HG03432 (cell line): ENCODE data around the gene PLPP6.
A peak's percentile ranks its signal among the peaks of the same experiment; 100 is the strongest.

Source experiments
- ATAC-seq: cut with Tn5 transposase; IDR thresholded peaks from one replicate; pipeline ENCODE4 v1.9.1; 2021; ENCODE audit warnings: mild to moderate bottlenecking, moderate library complexity; ENCODE audit not compliant: unreplicated experiment

Gene PLPP6

DNA sequence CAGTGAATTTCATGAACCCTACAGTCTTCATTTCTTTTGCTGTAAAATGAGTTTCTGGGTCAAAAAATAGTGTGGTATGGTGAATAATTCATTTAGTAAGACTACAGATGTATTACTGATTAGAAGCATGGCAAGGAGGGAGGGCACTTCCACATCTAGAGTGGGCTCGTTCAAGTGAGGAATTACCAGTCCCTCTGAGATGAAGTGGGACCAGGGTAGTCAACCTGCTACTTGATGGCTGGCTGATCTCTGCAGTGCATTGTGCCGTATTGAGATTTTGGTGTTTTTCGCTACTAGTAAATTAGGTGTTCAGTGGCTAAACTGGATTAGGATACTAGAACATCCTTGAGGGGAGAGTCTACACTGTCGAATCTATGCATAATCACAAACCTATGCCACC lies 28.1 kb downstream of the PLPP6 start:
- peak; percentile 68 for ATAC-seq

DNA sequence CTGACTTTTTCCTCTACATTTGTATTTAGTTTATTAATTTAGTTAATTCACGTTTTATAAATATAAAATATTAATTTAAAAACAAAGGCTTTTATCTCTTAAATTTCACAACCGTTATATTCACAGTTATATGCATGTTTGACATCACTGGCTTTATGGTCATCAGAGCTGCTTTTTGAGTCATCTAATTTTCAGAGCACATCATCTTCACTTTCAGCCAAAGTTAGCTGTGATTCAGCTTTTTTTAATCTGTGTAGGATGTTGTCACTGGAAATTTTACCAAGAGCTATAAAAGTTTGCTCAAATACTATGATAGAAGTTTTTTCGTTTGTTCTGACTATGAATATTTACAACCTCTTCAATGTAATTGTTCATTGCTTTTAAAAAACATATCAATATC lies 29.7 kb downstream of the PLPP6 start:
- no peak for ATAC-seq

DNA sequence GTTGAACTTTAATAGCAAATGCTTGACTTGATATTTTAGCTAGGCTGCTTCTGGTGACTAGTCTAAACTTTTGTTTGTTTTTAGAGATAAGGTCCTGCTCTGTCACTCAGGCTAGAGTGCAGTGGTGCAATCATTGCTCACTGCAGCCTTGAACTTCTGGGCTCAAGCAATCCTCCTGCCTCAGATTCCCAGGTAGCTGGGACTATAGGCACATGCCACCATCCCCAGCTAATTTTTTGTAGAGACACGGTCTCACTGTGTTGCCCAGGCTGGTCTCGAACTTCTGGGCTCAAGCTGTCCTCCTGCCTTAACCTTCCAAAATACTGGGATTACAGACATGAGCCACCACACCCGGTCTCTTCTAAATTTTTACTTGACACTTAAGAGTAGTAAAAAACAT lies 38.0 kb downstream of the PLPP6 start:
- ATAC-seq: no peak

DNA sequence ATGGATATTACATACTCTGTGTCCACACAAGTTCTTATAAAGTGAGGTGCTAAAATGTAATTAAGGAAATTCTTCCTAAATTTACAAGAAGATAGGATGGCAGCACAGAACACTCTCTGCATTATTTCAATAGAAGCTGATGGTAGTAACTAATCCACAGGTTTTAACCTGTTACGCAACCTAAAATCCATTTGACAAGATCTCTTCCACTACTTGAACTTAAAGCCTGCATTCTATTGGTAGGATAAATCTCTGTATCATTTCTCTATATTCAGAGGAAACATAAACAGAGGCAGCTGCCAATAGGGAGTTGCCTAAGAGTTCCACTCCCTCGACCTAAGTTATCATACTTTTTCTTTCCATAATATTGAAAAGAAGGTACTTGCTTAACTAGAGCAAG lies 38.8 kb downstream of the PLPP6 start:
- no peak for ATAC-seq

DNA sequence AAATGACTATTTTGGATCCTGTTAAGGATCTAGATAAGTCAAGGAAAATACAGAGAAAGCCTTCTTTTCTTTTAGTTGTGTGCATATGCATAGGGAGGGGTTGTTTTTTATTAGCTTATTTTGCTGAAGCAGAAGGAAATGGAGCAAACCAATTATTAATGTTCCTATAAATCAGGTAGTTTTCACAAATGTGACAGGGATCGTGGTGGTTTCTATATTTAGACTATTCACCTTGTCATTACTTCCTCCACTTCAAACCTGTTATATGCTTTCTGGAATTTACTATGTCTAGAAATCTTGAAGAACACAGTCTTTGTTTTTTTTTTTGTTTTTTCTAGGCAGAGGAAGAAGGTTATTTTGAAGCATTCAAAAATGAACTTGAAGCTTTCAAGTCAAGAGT lies 39.4 kb downstream of the PLPP6 start:
- no peak for ATAC-seq

DNA sequence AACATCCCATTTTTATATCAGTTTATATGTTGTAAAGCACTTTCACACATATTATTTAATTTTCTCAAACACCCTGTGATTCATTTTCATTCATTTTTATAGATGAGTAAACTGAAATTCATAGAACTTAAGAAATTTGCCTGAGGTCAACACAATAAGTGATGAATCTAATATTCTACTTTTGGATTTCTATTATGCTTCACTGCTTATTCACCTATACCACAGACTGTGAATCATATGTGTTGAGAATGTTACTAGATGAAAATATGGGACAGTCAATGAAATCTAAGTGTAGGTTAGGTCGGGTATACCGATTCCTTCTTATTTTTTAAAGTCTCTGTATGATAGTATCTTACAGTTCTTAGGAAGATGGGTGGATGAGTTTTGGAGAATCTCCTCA lies 42.0 kb downstream of the PLPP6 start:
- ATAC-seq: no peak

DNA sequence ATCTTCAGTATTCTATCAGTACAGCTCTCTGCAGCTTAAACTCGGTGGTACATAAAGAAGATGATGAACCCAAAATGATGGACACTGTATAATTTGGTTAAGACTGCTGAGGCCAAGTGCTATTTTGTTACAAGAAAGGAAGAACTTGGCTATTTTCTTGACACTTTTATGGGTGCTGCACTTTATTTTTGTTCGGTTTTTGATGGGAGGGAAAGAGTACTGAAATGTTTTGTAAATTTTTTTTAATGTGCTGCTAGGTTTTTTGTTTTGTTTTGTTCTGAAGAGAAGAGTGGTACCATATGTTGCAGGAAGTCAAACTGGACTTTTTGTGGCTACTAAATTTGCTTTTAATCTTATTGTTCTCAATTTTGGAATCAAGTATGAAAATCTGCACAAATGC lies 43.9 kb downstream of the PLPP6 start:
- ATAC-seq: no peak

DNA sequence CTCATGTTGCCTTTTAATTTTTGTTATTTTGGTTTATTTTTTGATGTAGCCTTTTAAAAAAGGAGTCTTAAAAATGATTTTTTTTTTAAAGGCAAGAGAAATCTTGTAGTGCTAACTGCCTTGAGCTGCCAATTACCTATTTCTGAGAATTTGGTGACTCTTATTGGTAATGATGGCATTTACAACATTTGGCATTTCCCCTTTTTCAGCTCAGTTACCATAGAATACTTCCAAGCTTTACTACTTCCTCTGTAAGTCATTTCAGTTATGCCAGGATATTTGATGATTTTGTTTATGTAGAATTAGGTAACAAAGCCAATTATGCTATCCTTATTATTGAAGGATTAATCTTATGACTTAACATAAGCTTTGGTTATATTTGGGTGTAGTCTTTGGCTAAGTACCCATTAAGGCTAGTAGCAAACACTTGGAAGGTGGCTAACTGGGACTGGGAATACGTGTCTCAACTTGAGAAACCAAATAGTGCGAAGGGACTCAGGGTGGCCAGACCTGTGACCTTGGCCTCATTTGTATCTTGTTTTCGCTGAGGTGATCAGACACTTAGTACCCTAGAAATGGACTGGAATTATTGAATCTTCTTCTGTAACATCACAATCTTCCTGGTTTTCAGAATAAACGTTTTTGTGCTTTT lies 45.0 kb downstream of the PLPP6 start:
- ATAC-seq: no peak

DNA sequence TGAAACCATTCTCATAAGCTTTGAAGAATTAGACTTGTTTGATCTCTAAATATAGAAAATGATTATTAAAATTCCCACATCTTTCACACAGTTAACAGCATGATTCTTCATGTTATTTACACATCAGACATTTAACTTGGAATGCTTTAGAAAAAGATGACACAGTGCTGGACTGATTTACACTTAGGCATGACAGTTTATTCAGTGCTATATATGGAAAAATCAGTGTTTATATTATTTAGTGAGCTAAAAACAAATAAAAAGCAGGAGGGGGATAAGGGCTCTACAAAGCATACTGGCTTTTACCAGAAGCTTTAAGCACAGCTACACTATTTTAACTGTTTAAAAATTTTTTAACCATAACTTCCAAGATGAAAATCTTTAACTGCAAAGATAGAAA lies 47.3 kb downstream of the PLPP6 start:
- ATAC-seq: no peak

DNA sequence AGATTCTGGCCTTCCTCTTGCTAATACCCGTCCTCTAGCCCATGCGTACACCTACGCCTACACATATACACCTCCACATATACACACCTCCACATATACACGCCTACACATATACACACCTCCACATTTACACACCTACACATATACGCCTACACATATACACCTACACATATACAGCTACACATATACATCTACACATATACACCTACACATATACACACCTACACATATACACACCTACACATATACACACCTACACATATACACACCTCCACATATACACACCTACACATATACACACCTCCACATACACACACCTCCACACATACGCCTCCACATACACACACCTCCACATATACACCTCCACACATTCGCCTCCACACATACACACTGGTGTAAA lies 51.8 kb downstream of the PLPP6 start:
- no peak for ATAC-seq

DNA sequence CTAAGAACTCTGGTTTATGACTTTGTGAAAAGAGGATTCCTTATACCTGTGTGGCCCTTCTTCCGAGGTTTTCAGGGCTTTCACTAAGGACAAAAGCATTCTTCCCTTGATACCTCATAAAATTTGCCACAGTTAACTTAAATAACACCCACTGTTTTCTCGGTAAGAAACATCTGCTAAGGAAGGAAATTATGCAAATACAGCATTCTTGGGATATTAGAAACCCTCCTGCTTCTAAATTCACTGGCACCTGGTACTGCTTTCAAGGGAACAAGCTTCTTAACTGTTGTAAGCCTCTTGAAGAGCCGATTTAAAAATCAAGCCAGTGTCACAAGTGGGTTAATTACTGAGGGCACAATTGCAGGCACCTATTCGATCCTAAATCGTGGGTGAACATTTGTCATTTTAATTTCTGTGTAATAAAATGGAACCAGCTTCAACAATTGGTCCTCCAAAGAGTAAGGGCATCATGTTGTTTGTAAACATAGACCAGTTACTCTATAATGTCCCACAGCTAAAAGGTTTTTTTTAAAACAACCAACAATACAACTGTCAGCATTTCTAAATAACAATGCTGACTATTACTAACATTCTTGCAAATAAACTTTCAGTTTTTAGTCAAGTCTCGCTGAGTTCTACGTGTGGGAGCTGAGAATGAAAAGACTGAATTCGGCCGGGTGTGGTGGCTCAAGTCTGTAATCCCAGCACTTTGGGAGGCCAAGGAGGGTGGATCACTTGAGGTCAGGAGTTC lies 52.3 kb downstream of the PLPP6 start:
- no peak for ATAC-seq
